ENCODE data around the gene ZNF530. TPM values are rescaled to one million over a fixed set of nuclear protein-coding genes. Genes with fewer than 3 reads are reported as not detected.

Gene ZNF530
- total RNA-seq, 4 donors from 2014 or later = 0.70 to 3.9 (median 1.8) TPM

GRCh38 chr19:57655443-57655842 is 55.8 kb downstream of the ZNF530 start:
- Histone ChIP-seq H3K36me3 (no peaks in the 10 kb centered on the region), H3K27ac (no peak overlapping the region), H3K27me3 (peaks cover 0 to 31% (median 0%) of the 10 kb centered on the region in 4 donors), H3K9me3 (peaks cover 0 to 23% (median 0%) of the 10 kb centered on the region in 3 donors), H3K4me1 (peaks cover 0 to 14% (median 0%) of the 10 kb centered on the region in 3 donors), H3K4me3 (no peak overlapping the region)
- WGBS, 2 donors = 75 to 100% methylated on average over 1 of the region's 1 CpG
- TF ChIP-seq POLR2A (IDR thresholded peaks at IDR 0.05) (no peak), CTCF (IDR thresholded peaks at IDR 0.05) (no peak)
- intact Hi-C loops (cut with DNase I) = no loop called here
- DNase-seq = no peak

GRCh38 chr19:57656346-57656745 is 56.7 kb downstream of the ZNF530 start:
- no peak overlapping the region for H3K27ac ChIP-seq
- H3K36me3 ChIP-seq = no peaks in the 10 kb centered on the region
- intact Hi-C loops (cut with DNase I) = no loop called here
- DNase-seq = no peak
- whole genome bisulfite sequencing, 2 donors = 53 to 71% methylated on average over 1 of the region's 1 CpG
- no peak overlapping the region for H3K4me3 ChIP-seq
- peaks cover 0 to 6% (median 0%) of the 10 kb centered on the region in 3 donors for H3K4me1 ChIP-seq
- peaks cover 0 to 22% (median 0%) of the 10 kb centered on the region in 3 donors for H3K9me3 ChIP-seq
- H3K27me3 ChIP-seq = peaks cover 0 to 34% (median 0%) of the 10 kb centered on the region in 4 donors
- TF ChIP-seq POLR2A (IDR thresholded peaks at IDR 0.05) (no peak), CTCF (IDR thresholded peaks at IDR 0.05) (no peak)

Other genes starting within 250 kb of the ZNF530 start
- 1 to 10 TPM; 3.3 to 9.0 (median 5.7) TPM for gene ZNF304, start 248.6 kb upstream of the ZNF530 start, total RNA-seq
- gene TRAPPC2B, start 236.3 kb upstream of the ZNF530 start, total RNA-seq = 10 to 100 TPM; 14.7 to 24.6 (median 17.9) TPM
- gene ZNF547, start 236.3 kb upstream of the ZNF530 start, total RNA-seq = 1 to 10 TPM; 1.1 to 6.7 (median 3.1) TPM
- 10 to 100 TPM in 2 of 4 donors, 1 to 10 TPM in 2; 7.7 to 26.9 (median 11.2) TPM for gene ZNF548, start 210.0 kb upstream of the ZNF530 start, total RNA-seq
- 10 to 100 TPM in 1 of 4 donors, 1 to 10 TPM in 3; 4.4 to 12.6 (median 6.2) TPM for gene ZNF17, start 188.7 kb upstream of the ZNF530 start, total RNA-seq
- 10 to 100 TPM in 1 of 4 donors, 1 to 10 TPM in 3; 6.9 to 11.1 (median 8.4) TPM for gene ZNF749, start 164.6 kb upstream of the ZNF530 start, total RNA-seq
- 1 to 10 TPM in 1 of 4 donors, under 1 TPM in 1, not detected in 2; 0.40 to 1.1 TPM for gene VN1R1, start 142.7 kb upstream of the ZNF530 start, total RNA-seq
- gene ZNF772, start 122.3 kb upstream of the ZNF530 start, total RNA-seq = 10 to 100 TPM in 1 of 4 donors, 1 to 10 TPM in 3; 3.3 to 10.9 (median 6.3) TPM
- gene ZNF419, start 112.1 kb upstream of the ZNF530 start, total RNA-seq = 1 to 10 TPM in 3 of 4 donors, under 1 TPM in 1; 0.87 to 8.0 (median 3.3) TPM
- gene ZNF773, start 99.9 kb upstream of the ZNF530 start, total RNA-seq = 10 to 100 TPM in 1 of 4 donors, 1 to 10 TPM in 3; 1.9 to 14.5 (median 5.8) TPM
- 1 to 10 TPM; 1.3 to 4.8 (median 2.3) TPM for gene ZNF549, start 72.5 kb upstream of the ZNF530 start, total RNA-seq
- 1 to 10 TPM; 2.2 to 7.6 (median 3.1) TPM for gene ZNF550, start 40.0 kb upstream of the ZNF530 start, total RNA-seq
- gene ZNF416, start 21.0 kb upstream of the ZNF530 start, total RNA-seq = 1 to 10 TPM; 1.6 to 6.5 (median 3.9) TPM
- gene ZIK1, start 15.7 kb upstream of the ZNF530 start, total RNA-seq = 1 to 10 TPM in 3 of 4 donors, under 1 TPM in 1; 0.38 to 4.6 (median 3.1) TPM
- 10 to 100 TPM in 2 of 4 donors, 1 to 10 TPM in 2; 7.5 to 14.9 (median 10.4) TPM for gene ZNF134, start 14.4 kb downstream of the ZNF530 start, total RNA-seq
- gene ZNF211, start 33.3 kb downstream of the ZNF530 start, total RNA-seq = 1 to 10 TPM; 2.9 to 7.7 (median 5.9) TPM
- not detected for gene ZSCAN4, start 69.0 kb downstream of the ZNF530 start, total RNA-seq
- 10 to 100 TPM in 1 of 4 donors, 1 to 10 TPM in 3; 2.3 to 14.5 (median 5.8) TPM for gene ZNF551, start 82.1 kb downstream of the ZNF530 start, total RNA-seq
- 1 to 10 TPM in 2 of 4 donors, under 1 TPM in 2; 0.15 to 2.5 (median 0.94) TPM for gene ZNF154, start 109.3 kb downstream of the ZNF530 start, total RNA-seq
- 1 to 10 TPM; 1.3 to 4.2 (median 1.5) TPM for gene ZNF671, start 127.7 kb downstream of the ZNF530 start, total RNA-seq
- 10 to 100 TPM in 1 of 4 donors, 1 to 10 TPM in 3; 7.9 to 11.6 (median 8.7) TPM for gene ZNF776, start 146.9 kb downstream of the ZNF530 start, total RNA-seq
- gene ZNF586, start 169.8 kb downstream of the ZNF530 start, total RNA-seq = 10 to 100 TPM in 3 of 4 donors, 1 to 10 TPM in 1; 8.1 to 30.5 (median 22.0) TPM
- gene ZNF552, start 215.0 kb downstream of the ZNF530 start, total RNA-seq = 10 to 100 TPM in 2 of 4 donors, 1 to 10 TPM in 2; 5.2 to 15.3 (median 12.3) TPM
- gene ZNF587B, start 230.4 kb downstream of the ZNF530 start, total RNA-seq = 10 to 100 TPM in 2 of 4 donors, 1 to 10 TPM in 2; 5.3 to 25.0 (median 13.3) TPM
- gene ZNF587, start 250.0 kb downstream of the ZNF530 start, total RNA-seq = 10 to 100 TPM; 13.2 to 27.5 (median 16.3) TPM